ENCODE results near the gene GLTPD2.

- TF ChIP-seq CTCF (IDR thresholded peaks at IDR 0.05; ENCODE audit: insufficient read depth, low read length, poor library complexity, severe bottlenecking) (no peak), EZH2phosphoT487 (conservative IDR thresholded peaks at IDR 0.05; ENCODE audit: low read length) (no peak)
Measured at GRCh38 chr17:4772235-4772613, 16.5 kb upstream of the GLTPD2 start.
